LNCaP clone FGC (cell line): ENCODE results near the gene TCAP.

Experiments used
- DNase-seq: peaks from one replicate; pipeline ENCODE4 v3.0.0-alpha.2; 2011; ENCODE audit warnings: low read depth
- H3K4me3 ChIP-seq: 2 replicates; pipeline ENCODE4 v1.5.1; 2011; ENCODE audit warnings: mild to moderate bottlenecking, low read depth, low read length, control low read depth
- CTCF ChIP-seq: IDR thresholded peaks from 2 replicates; pipeline ENCODE4 v1.5.1; 2012; ENCODE audit warnings: mild to moderate bottlenecking; ENCODE audit not compliant: control insufficient read depth, insufficient read depth; ENCODE audit errors: extremely low read depth

TCAP gene

GRCh38 chr17:39636927-39637736 lies 28.0 kb upstream of the TCAP start, which contains the start of gene STARD3:
Gene STARD3, plus strand, starts transcription at chr17:39637144. Its CDS starts 16,388 bp downstream, at chr17:39653532.
- peak; percentile 54 for DNase-seq
- peak within 1 kb of the TSS; percentile 70 for H3K4me3 ChIP-seq
- TF ChIP-seq CTCF = no peak

DNA sequence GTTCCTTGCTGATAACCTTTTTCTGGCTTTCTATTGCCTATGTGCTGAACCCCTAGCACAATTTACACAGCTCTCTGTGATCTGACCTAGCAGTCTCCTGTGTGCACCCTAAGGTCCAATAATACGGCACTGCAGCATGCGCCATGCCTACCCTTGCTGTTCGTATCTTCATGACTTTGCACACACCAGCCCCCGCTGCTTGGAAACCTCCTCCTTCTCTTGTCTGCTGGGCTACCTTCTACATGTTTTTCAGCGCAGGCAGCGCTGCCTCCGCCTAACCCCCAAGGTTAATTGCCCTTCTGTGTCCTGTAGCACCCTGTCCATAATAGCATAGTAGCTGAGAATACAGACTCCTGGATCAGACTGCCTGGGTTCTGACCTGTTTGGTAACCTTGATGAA lies 26.8 kb upstream of the TCAP start:
- peak overlapping the region; percentile 70 for H3K4me3 ChIP-seq
- TF ChIP-seq CTCF = no peak
- no peak for DNase-seq

DNA sequence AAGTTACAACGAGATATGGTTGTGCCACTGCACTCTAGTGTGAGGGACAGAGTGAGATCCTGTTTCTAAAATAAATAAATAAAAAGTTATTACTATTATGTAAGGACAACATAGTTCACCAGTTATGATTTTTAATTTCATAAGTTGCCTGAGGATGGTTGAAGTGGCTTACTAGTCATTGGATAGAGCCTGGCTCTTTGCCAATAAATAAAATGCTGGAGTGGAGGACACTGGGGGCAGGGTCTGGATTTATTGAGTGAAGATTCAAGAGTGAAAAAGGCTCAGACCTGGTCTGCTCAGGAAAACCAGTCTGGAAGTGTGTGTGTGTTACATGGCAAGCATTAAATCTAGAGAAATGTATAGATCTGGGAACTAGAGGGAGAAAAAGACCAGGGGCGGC lies 26.1 kb upstream of the TCAP start:
- no peak for DNase-seq
- H3K4me3 ChIP-seq = no peak overlapping the region
- no peak for TF ChIP-seq CTCF

DNA sequence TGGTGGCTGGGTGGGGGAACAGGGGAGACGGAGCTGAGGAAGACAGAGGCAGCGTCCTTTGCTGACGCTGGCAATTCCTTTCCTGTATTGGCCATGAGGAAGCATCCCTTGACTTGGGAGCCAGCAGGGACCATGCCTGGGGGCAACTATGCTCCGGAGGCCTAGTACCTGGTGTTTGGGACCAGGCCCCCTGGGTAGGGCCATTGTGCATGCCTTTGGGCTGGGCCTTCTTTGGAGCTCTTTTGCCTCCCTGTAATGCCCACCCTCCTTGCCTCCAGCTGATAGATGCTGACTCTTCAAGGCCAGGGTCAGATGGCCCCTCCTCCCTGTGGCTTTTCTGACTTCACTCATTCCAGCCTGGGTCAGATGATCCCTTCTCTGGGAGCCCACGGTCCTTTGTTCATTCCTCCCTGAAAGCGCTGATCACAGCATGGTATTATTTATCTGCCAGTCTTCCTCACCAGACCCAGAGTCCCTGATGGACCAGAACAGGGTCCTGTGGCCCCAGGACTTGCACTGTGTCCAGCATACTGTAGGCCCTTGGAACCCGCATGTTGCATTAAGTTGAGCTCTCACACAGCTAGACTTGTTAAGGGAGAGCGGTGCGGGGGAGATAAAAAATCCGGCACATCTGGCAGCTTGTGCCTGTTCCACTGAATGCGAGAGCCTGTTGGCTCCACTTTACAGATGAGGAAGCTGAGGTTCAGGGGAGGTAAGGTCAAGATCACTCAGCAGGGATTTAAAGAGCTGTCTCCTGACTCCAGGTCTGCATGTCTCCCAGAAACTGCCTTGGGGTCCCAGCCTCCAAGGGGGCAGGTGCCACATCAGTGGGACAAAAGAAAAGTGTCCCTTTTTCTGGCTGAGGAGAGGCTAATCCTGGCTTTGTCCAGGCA lies 25.3 kb upstream of the TCAP start:
- DNase-seq = no peak

DNA sequence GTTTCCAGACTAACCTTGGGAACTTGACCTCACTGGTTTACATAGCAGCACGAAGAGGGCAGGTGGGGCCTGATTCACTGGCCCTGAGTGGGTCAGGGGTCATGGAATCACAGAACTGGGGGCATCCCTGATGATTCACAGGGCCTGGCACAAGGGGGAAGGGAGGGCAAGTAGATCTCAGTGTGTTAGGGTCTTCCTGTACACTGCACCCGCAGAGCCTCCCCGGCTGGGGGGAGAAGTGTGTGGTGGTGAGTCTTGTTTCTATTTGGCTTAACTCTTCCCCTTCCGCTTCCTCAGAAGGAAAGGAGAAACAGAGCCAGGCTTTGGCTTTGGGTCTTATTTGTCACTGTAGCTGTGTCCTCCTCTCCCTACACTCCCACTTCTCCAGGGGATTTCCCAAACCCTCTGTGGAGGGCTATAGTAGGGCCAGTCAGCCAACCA lies 24.5 kb upstream of the TCAP start:
- TF ChIP-seq CTCF = no peak
- H3K4me3 ChIP-seq = no peak overlapping the region
- no peak for DNase-seq

More for the DNA sequence above, 25.3 kb upstream of the TCAP start:
- TF ChIP-seq CTCF = no peak
- H3K4me3 ChIP-seq = no peak overlapping the region

- TF ChIP-seq CTCF = no peak
- H3K4me3 ChIP-seq = no peak overlapping the region
- DNase-seq = no peak
Measured at GRCh38 chr17:39641097-39641496, 24.1 kb upstream of the TCAP start.
